ENCODE data around the gene KLRC4. TPM values are rescaled to one million over a fixed set of nuclear protein-coding genes. Genes with fewer than 3 reads are reported as not detected.
"Not testable (repeated sequence)": the region's sequence is repeated elsewhere in the genome, so short reads cannot be mapped to it uniquely, and the experiment has no call there.

Gene KLRC4
- total and polyA plus RNA-seq, 12 donors, result 0.67 to 0.90 TPM; not detected in 10

DNA sequence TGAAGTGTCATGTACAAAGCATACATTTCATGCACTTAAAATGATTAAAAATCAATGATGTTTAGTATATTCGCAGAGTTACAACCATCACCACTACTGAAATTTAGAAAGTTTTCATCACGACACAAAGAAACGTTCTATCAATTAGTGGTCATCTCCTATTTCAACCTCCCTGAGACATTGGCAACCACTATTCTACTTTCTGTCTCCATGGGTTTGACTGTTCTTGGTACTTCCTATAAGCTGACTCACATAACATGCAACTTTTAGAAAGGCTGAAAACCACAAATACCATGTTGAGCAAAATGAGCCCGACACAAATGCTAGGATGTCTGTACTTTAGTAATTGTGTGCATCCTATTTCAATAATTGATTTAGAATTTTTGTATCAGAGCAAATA lies 21.1 kb upstream of the KLRC4 start:
- 87 to 88% methylated on average over 4 of the region's 4 CpGs for WGBS, 2 donors
- H3K9me3 ChIP-seq; ATAC-seq; H3K36me3 ChIP-seq; H3K27me3 ChIP-seq; intact Hi-C loops (cut with DNase I); H3K4me1 ChIP-seq; H3K27ac ChIP-seq; H3K4me3 ChIP-seq; DNase-seq: not testable (repeated sequence)

DNA sequence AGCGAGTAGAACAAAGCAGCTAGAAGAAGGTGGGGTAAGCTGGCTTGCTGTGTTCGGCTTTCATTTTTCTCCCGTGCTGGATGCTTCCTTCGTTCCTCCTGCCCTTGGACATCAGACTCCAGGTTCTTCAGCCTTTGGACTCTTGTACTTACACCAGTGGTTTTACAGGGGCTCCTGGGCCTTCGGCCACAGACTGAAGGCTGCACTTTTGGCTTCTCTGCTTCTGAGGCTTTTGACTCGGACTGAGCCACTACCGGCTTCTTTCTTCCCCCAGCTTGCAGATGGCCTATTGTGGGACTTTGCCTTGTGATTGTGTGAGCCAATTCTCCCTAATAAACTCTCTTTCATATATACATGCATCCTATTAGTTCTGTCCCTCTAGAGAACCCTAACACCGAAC lies 16.4 kb upstream of the KLRC4 start:
- H3K4me1 ChIP-seq; DNase-seq; H3K27ac ChIP-seq; H3K36me3 ChIP-seq; H3K9me3 ChIP-seq; intact Hi-C loops (cut with DNase I); H3K27me3 ChIP-seq; ATAC-seq; H3K4me3 ChIP-seq: not testable (repeated sequence)
- 89 to 91% methylated on average over 8 of the region's 8 CpGs for WGBS, 2 donors

DNA sequence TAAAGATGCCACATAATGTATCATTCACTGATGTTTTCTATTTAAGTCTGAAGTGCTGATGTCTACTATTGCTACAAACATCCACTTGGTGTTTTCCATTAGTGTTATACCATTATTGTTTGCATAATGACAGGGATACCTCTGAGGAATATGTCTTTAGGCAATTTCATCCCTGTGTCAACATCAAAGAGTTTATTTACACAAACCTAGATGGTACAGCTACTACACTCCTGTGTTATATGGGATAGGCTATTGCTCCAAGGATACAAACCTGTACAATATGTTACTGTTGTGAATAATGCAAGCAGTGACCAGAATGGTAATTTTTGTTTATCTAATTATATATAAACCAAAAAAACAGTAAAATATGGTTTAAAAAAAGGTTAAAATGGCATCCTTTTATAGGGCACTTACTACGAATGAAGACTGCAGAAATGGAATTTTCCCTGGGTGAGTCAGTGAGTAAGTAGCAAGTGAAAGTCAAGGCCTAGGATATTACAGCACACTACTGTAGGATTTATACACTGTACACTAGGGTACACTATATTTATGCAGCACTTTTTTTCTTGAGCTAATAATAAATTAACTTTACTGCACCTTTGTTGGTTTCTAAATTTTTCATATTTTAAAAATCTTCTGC lies 14.8 kb upstream of the KLRC4 start:
- H3K4me1 ChIP-seq; ATAC-seq; H3K27ac ChIP-seq; H3K36me3 ChIP-seq; H3K4me3 ChIP-seq; intact Hi-C loops (cut with DNase I); H3K9me3 ChIP-seq; H3K27me3 ChIP-seq; DNase-seq: not testable (repeated sequence)
- WGBS, 2 donors, result 73 to 89% methylated on average over 1 of the region's 1 CpG

DNA sequence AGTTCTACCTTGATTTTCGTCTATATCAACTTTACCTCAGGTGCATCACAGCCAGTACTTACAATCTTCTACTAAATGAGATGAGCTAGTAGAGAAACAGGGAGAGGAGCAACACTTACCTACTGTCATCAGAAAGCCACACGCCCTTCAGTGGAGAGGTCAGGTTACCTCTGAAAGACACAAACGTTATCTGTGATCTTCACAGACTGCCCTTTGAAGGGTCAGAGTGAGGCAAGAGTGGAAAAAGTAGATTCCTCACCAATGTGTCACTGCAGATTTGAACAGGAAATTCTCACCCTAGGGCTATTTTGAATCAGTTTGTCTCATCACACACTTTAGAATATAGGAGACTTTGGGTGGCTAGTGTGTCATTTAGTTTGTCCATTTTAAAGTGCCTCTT lies 12.6 kb upstream of the KLRC4 start:
- WGBS, 2 donors, result 25 to 42% methylated on average over 2 of the region's 3 CpGs
- H3K27me3 ChIP-seq; H3K9me3 ChIP-seq; intact Hi-C loops (cut with DNase I); H3K36me3 ChIP-seq; DNase-seq; ATAC-seq; H3K27ac ChIP-seq; H3K4me3 ChIP-seq; H3K4me1 ChIP-seq: not testable (repeated sequence)

DNA sequence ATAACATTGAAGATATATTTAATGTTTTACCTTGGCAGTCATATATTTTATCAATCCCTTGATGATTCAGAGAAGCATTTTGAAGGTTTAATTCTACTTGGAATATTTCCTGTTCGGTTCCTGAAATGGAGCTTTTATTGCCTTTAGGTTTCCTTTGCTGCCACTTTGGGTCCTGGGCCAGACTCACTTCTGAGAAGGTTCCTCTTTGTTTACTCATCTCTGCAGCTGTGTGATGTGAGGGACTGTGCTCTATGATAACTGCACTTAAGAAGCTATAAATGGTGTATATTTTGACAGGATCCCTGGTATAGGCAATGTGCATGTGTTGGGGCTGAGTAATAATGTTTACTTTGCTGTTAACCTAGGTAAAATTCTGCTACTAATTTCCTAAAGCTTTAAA lies 10.8 kb upstream of the KLRC4 start, which contains the start of gene KLRC3:
Gene KLRC3 (minus strand): TSS at position 262 of the 400 bp plus-strand sequence. CDS start 45 bp downstream, at position 217.
- WGBS, 2 donors, result 63 to 66% methylated on average over 1 of the region's 1 CpG
- ATAC-seq; DNase-seq; H3K27me3 ChIP-seq; H3K36me3 ChIP-seq; H3K27ac ChIP-seq; intact Hi-C loops (cut with DNase I); H3K9me3 ChIP-seq; H3K4me1 ChIP-seq; H3K4me3 ChIP-seq: not testable (repeated sequence)

DNA sequence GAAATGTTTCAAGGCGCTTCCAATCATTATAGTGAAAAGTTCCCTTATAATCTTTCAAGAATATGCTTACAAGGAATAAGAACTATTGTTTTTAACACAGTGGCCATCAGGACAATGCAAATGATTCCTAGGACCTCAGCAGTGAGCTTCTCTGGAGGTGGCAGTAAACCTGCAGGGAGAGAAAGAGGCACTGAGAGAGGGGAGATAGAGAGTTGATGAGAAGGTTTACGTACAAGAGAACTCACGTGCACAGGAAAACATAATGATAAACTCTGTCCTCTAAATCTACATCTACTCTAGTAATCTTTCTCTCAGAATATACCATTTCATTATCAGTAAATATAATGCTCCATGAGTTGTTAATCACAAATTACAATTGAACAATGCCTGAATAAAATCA lies 715 bp downstream of the KLRC4 start:
- 25 to 55% methylated on average over 3 of the region's 3 CpGs for WGBS, 2 donors

More for the DNA sequence above, 715 bp downstream of the KLRC4 start:
- peaks cover 0 to 10% (median 6%) of the 10 kb centered on the region in 11 donors for H3K9me3 ChIP-seq
- ATAC-seq (no peak), DNase-seq (no peak)
- H3K27me3 ChIP-seq, result peaks cover 0 to 14% (median 0%) of the 10 kb centered on the region in 7 donors
- no peak overlapping the region for H3K4me3 ChIP-seq
- TF ChIP-seq, protein P1, sequence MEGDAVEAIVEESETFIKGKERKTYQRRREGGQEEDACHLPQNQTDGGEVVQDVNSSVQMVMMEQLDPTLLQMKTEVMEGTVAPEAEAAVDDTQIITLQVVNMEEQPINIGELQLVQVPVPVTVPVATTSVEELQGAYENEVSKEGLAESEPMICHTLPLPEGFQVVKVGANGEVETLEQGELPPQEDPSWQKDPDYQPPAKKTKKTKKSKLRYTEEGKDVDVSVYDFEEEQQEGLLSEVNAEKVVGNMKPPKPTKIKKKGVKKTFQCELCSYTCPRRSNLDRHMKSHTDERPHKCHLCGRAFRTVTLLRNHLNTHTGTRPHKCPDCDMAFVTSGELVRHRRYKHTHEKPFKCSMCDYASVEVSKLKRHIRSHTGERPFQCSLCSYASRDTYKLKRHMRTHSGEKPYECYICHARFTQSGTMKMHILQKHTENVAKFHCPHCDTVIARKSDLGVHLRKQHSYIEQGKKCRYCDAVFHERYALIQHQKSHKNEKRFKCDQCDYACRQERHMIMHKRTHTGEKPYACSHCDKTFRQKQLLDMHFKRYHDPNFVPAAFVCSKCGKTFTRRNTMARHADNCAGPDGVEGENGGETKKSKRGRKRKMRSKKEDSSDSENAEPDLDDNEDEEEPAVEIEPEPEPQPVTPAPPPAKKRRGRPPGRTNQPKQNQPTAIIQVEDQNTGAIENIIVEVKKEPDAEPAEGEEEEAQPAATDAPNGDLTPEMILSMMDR (IDR thresholded peaks at IDR 0.05), result no peak
- H3K4me1 ChIP-seq, result peaks cover 0 to 9% (median 0%) of the 10 kb centered on the region in 9 donors
- intact Hi-C loops (cut with DNase I), result loop anchor here in 1 of 10 donors (5.0 kb wide), 1 partner anchor 77 kb away; no protein-coding TSS in a partner anchor
- no peaks in the 10 kb centered on the region for H3K36me3 ChIP-seq
- H3K27ac ChIP-seq, result peak overlapping the region in 1 of 10 donors; percentile 14
